GM18867 (cell line): Measurements from ENCODE around the gene ESPNL.
"Not testable (repeated sequence)": the region's sequence is repeated elsewhere in the genome, so short reads cannot be mapped to it uniquely, and the experiment has no call there.

Experiments
- ATAC-seq: cut with Tn5 transposase; IDR thresholded peaks from one replicate; pipeline ENCODE4 v1.9.1; 2021; ENCODE audit warnings: mild to moderate bottlenecking, moderate library complexity; ENCODE audit not compliant: unreplicated experiment

Gene ESPNL

GRCh38 chr2:238168196-238169047 lies 68.3 kb downstream of the ESPNL start:
- no peak for ATAC-seq

- no peak for ATAC-seq
These were observed 69.0 kb downstream of the ESPNL start for GRCh38 chr2:238169048-238169707.

DNA sequence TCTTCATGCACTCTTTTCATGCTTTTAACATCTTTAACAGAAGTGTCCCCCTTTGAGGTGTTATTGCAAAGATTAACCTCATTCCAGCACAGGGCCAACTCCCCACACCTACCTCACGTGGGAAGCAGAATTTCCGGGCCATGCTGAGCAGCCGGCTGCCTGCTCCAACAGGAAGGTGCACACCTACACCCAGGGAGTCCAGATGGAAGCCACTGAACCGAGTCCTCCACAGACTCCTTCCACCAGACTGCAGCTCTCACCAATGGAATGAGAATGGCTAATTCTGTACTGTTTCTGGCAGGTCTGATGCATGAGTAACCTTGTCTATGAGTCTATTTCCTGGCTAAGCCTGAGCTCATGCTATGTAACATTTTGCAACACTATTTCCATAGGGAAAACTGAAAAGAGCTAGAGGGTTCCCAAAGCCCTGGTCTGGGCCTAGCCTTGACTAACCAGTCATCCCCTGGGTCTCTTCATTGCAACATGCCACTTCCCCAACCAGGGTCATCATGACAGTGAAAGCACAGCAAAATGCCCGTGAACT lies 69.6 kb downstream of the ESPNL start:
- no peak for ATAC-seq

- no peak for ATAC-seq
These were observed 70.4 kb downstream of the ESPNL start for GRCh38 chr2:238170386-238171071.

- ATAC-seq = not testable (repeated sequence)
These were observed 70.9 kb downstream of the ESPNL start for GRCh38 chr2:238171072-238171431.

DNA sequence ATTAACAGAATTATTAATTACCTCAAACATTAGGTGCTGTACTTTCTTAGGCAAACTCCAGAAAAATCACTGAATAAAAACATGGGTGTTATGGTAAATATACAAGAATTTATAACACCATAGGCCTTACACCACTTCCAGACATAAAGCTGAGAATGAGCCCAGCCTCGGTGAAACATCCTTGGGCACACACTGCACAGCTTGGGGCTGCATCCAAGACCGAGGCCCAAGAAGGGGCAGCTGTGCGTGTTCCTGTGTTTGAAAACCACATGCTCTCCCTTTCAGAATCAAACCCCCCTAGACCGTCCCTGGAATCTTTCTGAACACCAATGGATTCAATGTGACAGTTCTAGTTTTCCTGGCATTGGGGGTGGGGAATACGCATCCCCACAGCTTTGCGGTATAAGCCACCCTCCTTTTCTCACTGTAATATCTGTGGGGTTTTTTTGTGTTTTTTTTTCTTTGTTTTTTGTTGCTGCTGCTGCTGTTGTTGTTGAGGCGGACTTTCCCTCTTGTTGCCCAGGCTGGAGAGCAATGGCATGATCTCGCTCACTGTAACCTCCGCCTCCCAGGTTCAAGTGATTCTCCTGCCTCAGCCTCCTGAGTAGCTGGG lies 71.5 kb downstream of the ESPNL start:
- no peak for ATAC-seq

DNA sequence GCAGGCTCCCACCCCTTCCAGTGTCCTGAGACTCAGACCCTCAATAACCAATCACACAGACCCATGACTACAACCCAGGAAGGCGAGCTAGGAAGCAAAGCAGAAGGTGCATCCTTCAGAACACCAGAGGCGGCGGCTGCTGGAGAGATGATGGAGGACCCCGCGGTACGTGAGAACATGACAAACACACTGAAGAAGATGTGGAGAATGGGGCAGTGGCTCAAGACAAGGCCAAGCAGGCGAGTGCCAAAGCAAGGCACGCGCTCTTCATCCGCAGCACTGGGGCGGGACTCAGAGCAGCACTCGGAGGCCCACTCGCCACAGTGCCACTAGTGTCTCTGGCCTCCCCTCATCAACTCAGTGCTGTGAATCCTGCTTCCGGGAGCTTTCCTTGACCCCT lies 72.3 kb downstream of the ESPNL start:
- no peak for ATAC-seq

- no peak for ATAC-seq
These were observed 73.6 kb downstream of the ESPNL start for GRCh38 chr2:238173692-238174091.

DNA sequence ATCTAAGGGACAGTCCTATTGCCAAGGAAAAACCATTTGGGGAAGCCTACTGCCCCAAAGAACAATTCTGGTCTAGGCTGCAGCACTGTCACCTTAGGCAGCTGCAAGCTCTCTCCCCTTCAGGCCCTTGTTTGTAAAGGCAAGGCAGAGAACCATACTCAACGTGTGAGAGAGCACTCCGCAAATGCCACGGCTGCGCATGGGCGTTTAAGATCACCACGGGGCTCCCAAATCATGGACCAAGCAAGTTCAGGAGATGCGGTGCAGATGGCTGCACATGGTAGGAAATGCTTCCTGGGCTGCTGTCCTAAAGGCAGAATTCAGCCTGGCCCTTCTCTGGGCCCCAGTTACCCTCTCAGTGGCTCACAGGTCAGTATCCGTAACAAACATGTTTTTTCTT lies 74.2 kb downstream of the ESPNL start:
- ATAC-seq = no peak

GRCh38 chr2:238174701-238175100 lies 74.6 kb downstream of the ESPNL start:
- no peak for ATAC-seq

GRCh38 chr2:238176613-238177012 lies 76.5 kb downstream of the ESPNL start:
- no peak for ATAC-seq

DNA sequence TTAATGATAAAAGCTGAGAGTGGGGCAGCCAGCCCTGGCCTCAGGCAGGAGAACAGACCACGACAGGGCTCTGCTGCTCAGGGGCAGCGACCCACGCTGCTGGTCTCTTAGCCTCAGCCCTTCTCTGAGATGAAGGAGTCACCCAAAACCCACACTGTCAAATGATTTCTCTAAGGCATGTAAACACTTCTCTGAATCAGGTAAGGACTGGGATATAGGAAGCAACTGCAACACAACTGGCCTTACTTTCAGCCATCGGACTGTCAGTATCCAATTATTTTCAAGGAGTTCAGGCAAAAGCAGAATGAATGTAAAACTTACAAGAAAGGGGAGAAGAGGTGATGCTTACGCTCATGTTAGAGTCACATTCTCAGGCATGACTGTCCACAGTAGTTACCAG lies 80.4 kb downstream of the ESPNL start:
- ATAC-seq = no peak

GRCh38 chr2:238182362-238182761 lies 82.2 kb downstream of the ESPNL start:
- ATAC-seq = no peak
